ENCODE results near the gene CNN2. TPM values are rescaled to one million over a fixed set of nuclear protein-coding genes. Genes with fewer than 3 reads are reported as not detected.

CNN2 gene
- total RNA-seq, 2 experiments from 2014 or later: 76.0 to 80.5 TPM

DNA sequence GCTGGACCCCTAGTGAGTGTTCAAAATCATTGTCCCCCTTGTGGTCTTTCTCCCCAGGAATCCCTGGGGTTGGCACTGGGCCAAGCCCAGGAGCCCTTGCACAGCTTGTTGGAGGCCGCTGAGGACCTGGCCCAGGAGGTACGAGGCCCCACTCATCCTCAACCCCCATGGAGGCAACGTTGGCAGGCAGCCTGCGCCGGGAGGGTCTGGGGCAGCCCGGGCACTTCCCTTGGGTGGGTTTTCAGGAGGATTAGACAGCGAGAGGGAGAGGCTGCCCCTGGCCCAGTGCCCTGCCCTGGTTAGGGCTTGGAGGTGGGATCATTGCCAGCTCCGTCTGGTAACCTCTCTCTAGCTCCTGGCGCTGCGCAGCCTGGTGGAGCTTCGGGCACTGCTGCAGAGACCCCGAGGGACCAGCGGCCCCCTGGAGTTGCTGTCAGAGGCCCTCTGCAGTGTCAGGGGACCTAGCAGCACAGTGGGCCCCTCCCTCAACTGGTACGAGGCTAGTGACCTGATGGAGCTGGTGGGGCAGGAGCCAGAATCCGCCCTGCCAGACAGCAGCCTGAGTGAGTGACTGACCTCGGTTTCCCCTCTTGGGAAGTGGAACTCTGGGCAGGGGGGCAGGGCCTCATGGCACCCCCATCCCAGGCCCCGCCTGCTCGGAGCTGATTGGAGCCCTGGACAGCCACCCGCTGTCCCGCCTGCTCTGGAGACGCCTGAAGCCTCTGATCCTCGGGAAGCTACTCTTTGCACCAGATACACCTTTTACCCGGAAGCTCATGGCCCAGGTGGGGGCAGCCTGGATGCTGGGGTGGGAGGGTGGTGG, 16.5 kb downstream of the CNN2 start:
- peaks cover 6% of the 10 kb centered on the region for H3K36me3 Mint-ChIP-seq

DNA sequence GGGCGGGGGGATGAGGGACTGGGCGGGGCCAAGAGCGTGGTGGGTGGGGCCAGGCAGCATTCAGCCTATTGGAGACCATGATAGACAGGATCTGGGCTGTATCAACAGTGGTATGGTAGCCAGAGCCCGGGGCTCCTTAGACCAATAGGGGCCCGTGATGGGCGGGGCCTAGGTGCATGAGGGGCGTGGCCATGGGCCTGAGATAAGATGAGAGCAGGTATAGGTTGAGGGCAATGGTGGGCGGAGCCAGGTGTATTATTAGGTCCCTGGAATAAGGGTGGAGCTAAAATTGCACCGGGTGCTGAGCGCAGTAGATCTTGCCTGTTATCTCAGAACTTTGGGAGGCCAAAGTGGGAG, 18.8 kb downstream of the CNN2 start:
- Mint-ChIP-seq H3K4me1 (peaks cover 15% of the 10 kb centered on the region), H3K27ac (no peak overlapping the region), H3K36me3 (peaks cover 3% of the 10 kb centered on the region), H3K4me3 (no peak overlapping the region), H3K27me3 (no peaks in the 10 kb centered on the region), H3K9me3 (peaks cover 1% of the 10 kb centered on the region)
- peak; percentile 84 for DNase-seq

More for the DNA sequence above, 16.5 kb downstream of the CNN2 start:
- H3K27ac Mint-ChIP-seq: no peak overlapping the region
- peaks cover 36% of the 10 kb centered on the region for H3K4me1 Mint-ChIP-seq
- H3K4me3 Mint-ChIP-seq: no peak overlapping the region
- no peaks in the 10 kb centered on the region for H3K27me3 Mint-ChIP-seq
- H3K9me3 Mint-ChIP-seq: peaks cover 1% of the 10 kb centered on the region
- no peak for DNase-seq

DNA sequence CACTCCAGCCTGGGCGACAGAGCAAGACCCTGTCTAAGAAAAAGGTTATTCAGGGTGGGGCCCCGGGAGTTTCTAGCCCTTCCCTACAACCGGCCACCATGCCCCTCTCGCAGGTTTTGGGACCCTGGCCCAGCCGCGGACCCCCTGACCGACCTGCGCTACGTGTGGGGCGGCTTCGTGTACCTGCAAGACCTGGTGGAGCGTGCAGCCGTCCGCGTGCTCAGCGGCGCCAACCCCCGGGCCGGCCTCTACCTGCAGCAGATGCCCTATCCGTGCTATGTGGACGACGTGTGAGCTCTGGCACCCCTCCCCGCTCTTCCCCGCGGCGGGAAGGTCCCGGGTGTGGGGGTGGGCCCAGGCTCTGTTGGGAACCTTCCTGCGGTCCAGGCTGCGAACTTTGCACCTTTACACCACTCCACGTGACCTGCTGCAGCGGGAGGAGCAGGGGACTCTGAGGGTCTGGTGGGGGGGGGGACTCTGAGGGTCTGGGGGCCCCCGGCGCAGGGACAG, 19.8 kb downstream of the CNN2 start:
- no peaks in the 10 kb centered on the region for H3K27me3 Mint-ChIP-seq
- peaks cover 5% of the 10 kb centered on the region for H3K4me1 Mint-ChIP-seq
- peaks cover 1% of the 10 kb centered on the region for H3K9me3 Mint-ChIP-seq
- no peak overlapping the region for H3K27ac Mint-ChIP-seq
- no peak for DNase-seq
- peaks cover 3% of the 10 kb centered on the region for H3K36me3 Mint-ChIP-seq
- H3K4me3 Mint-ChIP-seq: no peak overlapping the region

DNA sequence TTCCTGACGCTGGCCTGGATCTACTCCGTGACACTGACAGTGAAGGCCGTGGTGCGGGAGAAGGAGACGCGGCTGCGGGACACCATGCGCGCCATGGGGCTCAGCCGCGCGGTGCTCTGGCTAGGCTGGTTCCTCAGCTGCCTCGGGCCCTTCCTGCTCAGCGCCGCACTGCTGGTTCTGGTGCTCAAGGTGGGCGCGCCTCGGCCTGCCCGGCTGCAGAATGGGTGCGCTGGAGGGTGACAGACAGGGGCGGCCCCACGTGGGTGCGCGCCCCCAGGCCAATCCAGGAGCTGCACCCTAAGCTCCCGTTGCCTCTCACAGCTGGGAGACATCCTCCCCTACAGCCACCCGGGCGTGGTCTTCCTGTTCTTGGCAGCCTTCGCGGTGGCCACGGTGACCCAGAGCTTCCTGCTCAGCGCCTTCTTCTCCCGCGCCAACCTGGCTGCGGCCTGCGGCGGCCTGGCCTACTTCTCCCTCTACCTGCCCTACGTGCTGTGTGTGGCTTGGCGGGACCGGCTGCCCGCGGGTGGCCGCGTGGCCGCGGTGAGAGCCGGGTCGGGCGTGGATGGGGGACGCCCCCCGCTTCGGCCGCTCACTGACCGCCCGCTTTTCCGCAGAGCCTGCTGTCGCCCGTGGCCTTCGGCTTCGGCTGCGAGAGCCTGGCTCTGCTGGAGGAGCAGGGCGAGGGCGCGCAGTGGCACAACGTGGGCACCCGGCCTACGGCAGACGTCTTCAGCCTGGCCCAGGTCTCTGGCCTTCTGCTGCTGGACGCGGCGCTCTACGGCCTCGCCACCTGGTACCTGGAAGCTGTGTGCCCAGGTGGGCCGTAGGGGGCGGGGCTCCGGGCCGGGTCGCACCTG, 20.7 kb downstream of the CNN2 start:
- H3K4me3 Mint-ChIP-seq: no peak overlapping the region
- no peak for DNase-seq
- peaks cover 1% of the 10 kb centered on the region for H3K9me3 Mint-ChIP-seq
- no peaks in the 10 kb centered on the region for H3K4me1 Mint-ChIP-seq
- H3K36me3 Mint-ChIP-seq: peaks cover 5% of the 10 kb centered on the region
- H3K27ac Mint-ChIP-seq: no peak overlapping the region
- H3K27me3 Mint-ChIP-seq: no peaks in the 10 kb centered on the region

DNA sequence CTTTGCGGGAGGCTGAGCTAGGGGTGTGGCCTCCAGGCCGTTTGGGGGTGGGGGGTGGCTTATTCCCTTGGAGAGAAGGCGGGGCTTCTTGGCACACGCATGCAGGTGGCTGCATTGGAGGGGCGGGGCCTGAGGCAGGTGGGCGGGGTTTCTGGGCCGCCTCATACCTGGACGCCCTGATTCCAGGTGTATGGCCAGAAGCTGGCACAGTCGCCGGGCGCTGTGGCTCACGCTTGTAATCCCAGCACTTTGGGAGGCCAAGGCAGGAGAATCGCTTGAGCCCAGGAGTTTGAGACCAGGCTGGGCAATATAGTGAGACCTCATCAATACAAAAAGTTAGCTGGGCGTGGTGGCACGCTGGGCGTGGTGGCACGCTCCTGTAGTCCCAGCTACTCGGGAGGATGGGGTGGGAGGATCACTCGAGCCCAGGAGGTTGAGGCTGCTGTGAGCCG, 21.3 kb downstream of the CNN2 start:
- peaks cover 5% of the 10 kb centered on the region for H3K36me3 Mint-ChIP-seq
- H3K4me3 Mint-ChIP-seq: no peak overlapping the region

DNA sequence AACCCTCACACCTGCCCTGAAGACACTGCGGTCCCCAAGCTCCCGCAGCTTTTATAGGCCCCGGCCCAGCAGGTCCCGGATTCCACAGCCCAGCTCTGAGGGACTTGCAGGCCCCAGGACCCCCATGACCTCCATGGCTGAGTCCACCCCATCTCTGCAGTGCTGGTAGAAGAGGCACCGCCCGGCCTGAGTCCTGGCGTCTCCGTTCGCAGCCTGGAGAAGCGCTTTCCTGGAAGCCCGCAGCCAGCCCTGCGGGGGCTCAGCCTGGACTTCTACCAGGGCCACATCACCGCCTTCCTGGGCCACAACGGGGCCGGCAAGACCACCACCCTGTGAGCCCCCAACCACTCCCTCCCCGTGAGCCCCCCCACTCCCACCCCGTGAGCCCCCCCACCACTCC, 22.7 kb downstream of the CNN2 start:
- Mint-ChIP-seq H3K4me1 (no peaks in the 10 kb centered on the region), H3K36me3 (peaks cover 5% of the 10 kb centered on the region), H3K9me3 (peaks cover 1% of the 10 kb centered on the region), H3K4me3 (no peak overlapping the region), H3K27me3 (no peaks in the 10 kb centered on the region), H3K27ac (no peak overlapping the region)
- DNase-seq: no peak

More for the DNA sequence above, 21.3 kb downstream of the CNN2 start:
- Mint-ChIP-seq H3K27me3 (no peaks in the 10 kb centered on the region), H3K27ac (no peak overlapping the region), H3K9me3 (peaks cover 1% of the 10 kb centered on the region), H3K4me1 (no peaks in the 10 kb centered on the region)
- no peak for DNase-seq

DNA sequence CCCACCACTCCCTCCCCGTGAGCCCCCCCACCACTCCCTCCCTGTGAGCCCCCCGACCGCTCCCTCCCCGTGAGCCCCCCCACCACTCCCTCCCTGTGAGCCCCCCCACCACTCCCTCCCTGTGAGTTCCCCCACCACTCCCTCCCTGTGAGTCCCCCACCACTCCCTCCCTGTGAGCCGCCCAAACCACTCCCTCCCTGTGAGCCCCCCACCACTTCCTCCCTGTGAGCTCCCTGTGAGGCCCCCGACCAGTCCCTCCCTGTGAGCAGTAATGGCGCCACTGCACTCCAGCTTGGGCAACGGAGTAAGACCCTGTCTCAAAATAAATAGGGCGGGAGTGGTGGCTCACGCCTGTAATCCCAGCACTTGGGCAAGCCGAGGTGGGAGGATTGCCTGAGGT, 23.4 kb downstream of the CNN2 start:
- Mint-ChIP-seq H3K36me3 (peaks cover 5% of the 10 kb centered on the region), H3K4me3 (no peak overlapping the region), H3K4me1 (no peaks in the 10 kb centered on the region), H3K27me3 (no peaks in the 10 kb centered on the region), H3K9me3 (peaks cover 1% of the 10 kb centered on the region), H3K27ac (no peak overlapping the region)
- DNase-seq: no peak

DNA sequence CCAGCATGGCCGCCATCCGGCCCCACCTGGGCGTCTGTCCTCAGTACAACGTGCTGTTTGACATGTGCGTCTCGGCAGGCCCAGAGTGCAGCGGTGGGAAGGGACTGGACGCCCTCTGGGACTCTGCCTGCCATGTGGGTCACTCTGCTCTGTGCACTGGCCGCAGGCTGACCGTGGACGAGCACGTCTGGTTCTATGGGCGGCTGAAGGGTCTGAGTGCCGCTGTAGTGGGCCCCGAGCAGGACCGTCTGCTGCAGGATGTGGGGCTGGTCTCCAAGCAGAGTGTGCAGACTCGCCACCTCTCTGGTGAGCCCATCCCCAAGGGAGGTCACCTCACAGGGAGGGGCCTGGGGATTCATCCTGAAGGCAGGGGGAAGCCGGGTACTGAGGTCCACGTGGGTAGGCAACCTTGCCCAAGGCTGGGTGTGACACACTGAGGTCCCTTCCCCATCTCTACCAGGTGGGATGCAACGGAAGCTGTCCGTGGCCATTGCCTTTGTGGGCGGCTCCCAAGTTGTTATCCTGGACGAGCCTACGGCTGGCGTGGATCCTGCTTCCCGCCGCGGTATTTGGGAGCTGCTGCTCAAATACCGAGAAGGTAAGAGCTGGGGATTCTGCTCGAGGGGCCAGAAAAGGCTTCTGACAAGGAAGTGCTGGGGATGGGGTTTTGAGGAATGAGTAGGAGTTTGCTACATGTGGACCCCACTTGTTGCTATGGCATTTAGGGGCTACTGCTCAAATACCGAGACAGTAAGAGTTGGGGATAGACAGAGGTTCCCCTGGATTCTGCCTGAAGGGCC, 24.8 kb downstream of the CNN2 start:
- H3K9me3 Mint-ChIP-seq: peaks cover 2% of the 10 kb centered on the region
- DNase-seq: no peak
- no peak overlapping the region for H3K27ac Mint-ChIP-seq
- no peak overlapping the region for H3K4me3 Mint-ChIP-seq
- H3K27me3 Mint-ChIP-seq: no peaks in the 10 kb centered on the region
- peaks cover 12% of the 10 kb centered on the region for H3K36me3 Mint-ChIP-seq
- H3K4me1 Mint-ChIP-seq: no peaks in the 10 kb centered on the region

DNA sequence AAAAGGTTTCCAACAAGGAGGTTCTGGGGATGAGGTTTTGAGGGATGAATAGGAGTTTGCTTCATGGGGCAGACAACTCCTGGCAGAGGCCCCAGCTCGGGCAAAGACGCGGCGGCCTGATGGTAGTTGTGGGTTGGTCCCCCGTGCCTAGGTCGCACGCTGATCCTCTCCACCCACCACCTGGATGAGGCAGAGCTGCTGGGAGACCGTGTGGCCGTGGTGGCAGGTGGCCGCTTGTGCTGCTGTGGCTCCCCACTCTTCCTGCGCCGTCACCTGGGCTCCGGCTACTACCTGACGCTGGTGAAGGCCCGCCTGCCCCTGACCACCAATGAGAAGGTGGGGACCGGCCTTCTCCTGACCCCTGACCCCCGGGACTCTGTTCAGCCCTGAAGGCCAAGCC, 25.4 kb downstream of the CNN2 start:
- no peak overlapping the region for H3K4me3 Mint-ChIP-seq
- no peaks in the 10 kb centered on the region for H3K27me3 Mint-ChIP-seq
- H3K36me3 Mint-ChIP-seq: peaks cover 18% of the 10 kb centered on the region
- H3K27ac Mint-ChIP-seq: no peak overlapping the region
- H3K9me3 Mint-ChIP-seq: peaks cover 8% of the 10 kb centered on the region
- DNase-seq: no peak
- no peaks in the 10 kb centered on the region for H3K4me1 Mint-ChIP-seq

DNA sequence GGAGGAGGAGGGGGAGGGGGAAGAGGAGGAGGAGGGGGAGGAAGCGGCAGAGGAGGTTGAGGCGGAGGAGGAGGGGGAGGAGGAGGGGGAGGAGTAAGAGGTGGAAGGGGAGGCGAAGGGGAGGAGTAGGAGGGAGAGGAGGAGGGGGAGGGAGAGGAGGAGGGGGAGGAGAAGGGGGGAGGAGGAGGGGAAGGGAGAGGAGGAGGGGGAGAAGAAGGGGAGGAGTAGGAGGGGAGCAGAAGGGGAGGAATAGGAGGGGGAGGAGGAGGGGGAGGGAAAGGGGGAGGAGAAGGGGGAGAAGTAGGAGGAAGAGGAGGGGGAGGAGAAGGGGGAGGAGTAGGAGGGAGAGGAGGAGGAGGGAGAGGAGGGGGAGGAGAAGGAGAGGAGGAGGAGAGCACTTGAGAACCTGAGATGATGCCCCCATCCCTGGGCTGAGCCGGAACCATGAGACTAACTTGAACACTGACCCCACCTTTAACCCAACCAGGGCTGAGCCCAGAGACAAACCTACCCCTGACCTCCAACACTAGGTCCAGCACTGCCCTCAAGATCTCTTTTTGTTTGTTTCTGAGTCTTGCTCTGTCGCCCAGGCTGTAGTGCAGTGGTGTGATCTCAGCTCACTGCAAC, 26.1 kb downstream of the CNN2 start:
- H3K4me3 Mint-ChIP-seq: no peak overlapping the region
- peaks cover 13% of the 10 kb centered on the region for H3K9me3 Mint-ChIP-seq
- H3K4me1 Mint-ChIP-seq: peaks cover under 1% of the 10 kb centered on the region
- DNase-seq: no peak
- no peak overlapping the region for H3K27ac Mint-ChIP-seq
- H3K27me3 Mint-ChIP-seq: no peaks in the 10 kb centered on the region
- H3K36me3 Mint-ChIP-seq: peaks cover 24% of the 10 kb centered on the region

DNA sequence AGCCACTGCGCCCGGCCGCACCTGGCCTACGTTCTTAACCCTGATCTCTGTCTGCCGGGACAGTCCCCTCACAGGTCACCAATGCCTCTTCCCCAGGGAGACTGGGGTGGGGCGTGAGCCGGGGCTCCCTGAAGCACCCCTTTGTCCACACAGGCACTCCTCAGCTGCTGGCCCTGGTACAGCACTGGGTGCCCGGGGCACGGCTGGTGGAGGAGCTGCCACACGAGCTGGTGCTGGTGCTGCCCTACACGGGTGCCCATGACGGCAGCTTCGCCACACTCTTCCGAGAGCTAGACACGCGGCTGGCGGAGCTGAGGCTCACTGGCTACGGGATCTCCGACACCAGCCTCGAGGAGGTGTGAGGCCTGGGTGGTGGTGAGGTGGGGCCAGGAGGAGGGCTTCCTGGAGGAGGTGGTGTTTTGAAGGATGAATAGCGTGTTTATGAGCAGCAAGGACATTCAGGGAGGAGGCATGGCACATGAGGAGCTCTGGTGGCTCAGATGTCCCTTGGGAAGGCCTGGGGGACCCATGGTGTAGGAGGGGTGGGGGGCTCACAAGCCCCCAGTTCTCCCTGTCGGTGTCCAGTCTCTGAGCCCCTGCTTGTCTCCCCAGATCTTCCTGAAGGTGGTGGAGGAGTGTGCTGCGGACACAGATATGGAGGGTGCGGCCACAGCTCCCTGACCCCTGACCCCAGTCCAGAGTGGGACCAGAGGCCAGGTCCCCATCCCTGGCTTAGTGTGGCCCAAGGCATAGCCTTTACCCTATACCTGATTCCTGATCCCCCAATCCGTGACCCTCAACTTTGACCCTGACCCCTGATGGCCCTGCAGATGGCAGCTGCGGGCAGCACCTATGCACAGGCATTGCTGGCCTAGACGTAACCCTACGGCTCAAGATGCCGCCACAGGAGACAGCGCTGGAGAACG, 27.0 kb downstream of the CNN2 start:
- Mint-ChIP-seq H3K27me3 (no peaks in the 10 kb centered on the region), H3K4me1 (peaks cover 1% of the 10 kb centered on the region), H3K4me3 (no peak overlapping the region), H3K36me3 (peaks cover 34% of the 10 kb centered on the region), H3K27ac (no peak overlapping the region), H3K9me3 (peaks cover 19% of the 10 kb centered on the region)
- no peak for DNase-seq

DNA sequence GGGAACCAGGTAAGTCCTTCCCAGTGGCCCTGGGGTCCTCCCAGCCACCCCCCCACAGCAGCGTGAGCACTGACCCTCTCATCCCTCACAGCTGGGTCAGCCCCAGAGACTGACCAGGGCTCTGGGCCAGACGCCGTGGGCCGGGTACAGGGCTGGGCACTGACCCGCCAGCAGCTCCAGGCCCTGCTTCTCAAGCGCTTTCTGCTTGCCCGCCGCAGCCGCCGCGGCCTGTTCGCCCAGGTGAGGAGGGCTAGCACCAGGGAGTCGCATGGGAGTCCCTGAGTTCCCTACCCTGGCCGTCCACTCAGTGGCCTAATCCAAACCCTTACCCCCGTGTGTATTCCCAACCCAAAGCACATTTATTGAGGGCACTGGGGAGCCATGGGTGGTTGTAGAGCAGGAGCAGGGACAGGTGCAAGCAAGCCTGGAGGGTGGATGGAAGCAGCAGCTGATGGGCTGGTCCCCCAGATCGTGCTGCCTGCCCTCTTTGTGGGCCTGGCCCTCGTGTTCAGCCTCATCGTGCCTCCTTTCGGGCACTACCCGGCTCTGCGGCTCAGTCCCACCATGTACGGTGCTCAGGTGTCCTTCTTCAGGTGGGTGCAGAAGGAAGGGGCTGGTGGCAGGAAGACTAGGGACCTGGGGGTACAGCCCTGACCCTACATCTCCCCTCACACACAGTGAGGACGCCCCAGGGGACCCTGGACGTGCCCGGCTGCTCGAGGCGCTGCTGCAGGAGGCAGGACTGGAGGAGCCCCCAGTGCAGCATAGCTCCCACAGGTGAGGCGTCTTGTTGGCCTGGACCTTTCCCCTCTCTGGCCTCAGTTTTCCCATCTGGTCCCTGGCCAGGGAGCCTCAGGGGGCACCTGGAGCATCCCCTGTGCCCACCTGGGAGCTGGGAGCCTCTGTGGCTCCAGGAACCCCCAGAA, 28.0 kb downstream of the CNN2 start:
- Mint-ChIP-seq H3K9me3 (peaks cover 19% of the 10 kb centered on the region), H3K4me3 (no peak overlapping the region), H3K4me1 (peaks cover 1% of the 10 kb centered on the region), H3K27ac (no peak overlapping the region), H3K36me3 (peaks cover 37% of the 10 kb centered on the region), H3K27me3 (no peaks in the 10 kb centered on the region)
- DNase-seq: no peak

DNA sequence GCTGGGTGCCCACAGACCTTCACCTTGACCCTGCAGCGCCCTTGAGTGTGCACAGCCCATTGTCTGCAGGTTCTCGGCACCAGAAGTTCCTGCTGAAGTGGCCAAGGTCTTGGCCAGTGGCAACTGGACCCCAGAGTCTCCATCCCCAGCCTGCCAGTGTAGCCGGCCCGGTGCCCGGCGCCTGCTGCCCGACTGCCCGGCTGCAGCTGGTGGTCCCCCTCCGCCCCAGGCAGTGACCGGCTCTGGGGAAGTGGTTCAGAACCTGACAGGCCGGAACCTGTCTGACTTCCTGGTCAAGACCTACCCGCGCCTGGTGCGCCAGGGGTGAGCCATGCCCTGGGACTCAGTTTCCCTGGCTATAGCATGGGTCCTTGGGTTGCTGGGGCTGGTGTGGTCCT, 28.6 kb downstream of the CNN2 start:
- H3K27me3 Mint-ChIP-seq: no peaks in the 10 kb centered on the region
- no peak overlapping the region for H3K27ac Mint-ChIP-seq
- peaks cover 19% of the 10 kb centered on the region for H3K9me3 Mint-ChIP-seq
- peaks cover 42% of the 10 kb centered on the region for H3K36me3 Mint-ChIP-seq
- no peak overlapping the region for H3K4me3 Mint-ChIP-seq
- DNase-seq: no peak
- H3K4me1 Mint-ChIP-seq: peaks cover 1% of the 10 kb centered on the region

All from activated naive CD8-positive, alpha-beta T cell treated with anti-CD3 and anti-CD28 coated beads for 36 hours (primary cell).